GM19438 (cell line): ENCODE measurements around the gene SLC35F1.

Experiments
- ATAC-seq: cut with Tn5 transposase; IDR thresholded peaks from one replicate; pipeline ENCODE4 v1.9.1; 2021; ENCODE audit warnings: low read depth; ENCODE audit not compliant: unreplicated experiment

SLC35F1 gene

GRCh38 chr6:118334634-118335033 is 427.6 kb downstream of the SLC35F1 start:
- ATAC-seq = no peak

GRCh38 chr6:118335325-118335816 is 428.3 kb downstream of the SLC35F1 start:
- no peak for ATAC-seq

GRCh38 chr6:118344014-118344670 is 437.1 kb downstream of the SLC35F1 start:
- no peak for ATAC-seq

- ATAC-seq = no peak
Observed at GRCh38 chr6:118350881-118351430, 443.9 kb downstream of the SLC35F1 start.

DNA sequence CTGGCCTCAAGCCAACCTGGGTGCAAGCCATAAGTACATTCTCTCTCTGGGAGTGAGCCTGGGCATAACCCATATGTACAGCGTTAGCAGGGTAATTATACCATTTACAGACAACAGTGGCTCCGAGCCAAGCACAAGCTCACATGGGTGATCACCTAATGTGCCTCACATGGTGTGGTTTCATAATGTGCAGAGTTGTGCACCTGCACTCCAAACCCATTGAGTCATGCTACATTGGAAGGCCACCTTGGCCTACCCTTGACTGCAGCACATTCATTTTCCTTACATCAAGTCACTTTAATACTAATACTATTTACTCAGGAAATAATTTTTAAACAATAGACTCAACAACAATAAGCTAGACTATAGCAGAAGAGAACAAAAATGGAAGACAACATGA is 446.5 kb downstream of the SLC35F1 start:
- ATAC-seq = no peak

DNA sequence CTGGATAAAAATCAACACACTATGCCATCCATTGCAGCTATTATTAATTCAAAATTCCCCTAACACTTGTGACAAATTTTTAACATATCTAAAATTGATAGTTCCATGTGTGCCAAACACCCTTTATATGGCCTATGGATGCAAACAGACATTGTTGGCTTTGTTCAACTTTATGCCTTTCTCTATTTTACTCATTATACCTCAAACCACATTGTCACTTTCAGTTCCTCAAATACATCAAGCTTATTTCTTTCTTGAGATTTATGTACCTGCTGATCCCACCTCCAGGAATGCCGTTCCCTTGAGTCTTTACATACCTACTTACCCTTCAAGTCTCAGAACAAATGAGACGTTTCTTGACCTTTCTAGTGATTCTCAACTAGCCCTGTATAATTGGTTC is 447.6 kb downstream of the SLC35F1 start:
- ATAC-seq = peak; percentile 96

GRCh38 chr6:118356054-118356453 is 449.0 kb downstream of the SLC35F1 start:
- no peak for ATAC-seq

DNA sequence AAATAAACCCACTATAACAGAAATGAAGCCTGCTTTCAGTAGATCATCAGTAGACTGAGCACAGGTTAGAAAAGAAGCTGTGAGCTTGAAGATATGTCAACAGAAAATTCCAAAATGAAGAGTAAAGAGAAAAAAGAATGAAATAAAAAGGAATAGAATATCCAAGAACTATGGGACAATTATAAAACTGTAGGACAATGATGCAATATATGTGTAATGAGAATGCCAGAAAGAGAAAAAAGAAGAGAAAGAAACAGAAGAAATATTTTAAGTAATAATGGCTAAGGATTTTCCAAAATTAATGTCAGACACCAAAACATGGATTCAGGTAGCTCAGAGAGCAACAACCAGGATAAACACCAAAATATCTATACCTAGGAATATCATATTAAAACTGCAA is 449.6 kb downstream of the SLC35F1 start:
- no peak for ATAC-seq
